WTC11 (cell line): ENCODE data around the gene BAIAP2L2. TPM values are rescaled to one million over a fixed set of nuclear protein-coding genes. Genes with fewer than 3 reads are reported as not detected.

Experiments used
- ATAC-seq: fragments of 200-7000 bp; cut with Tn5 transposase; 2 replicates; pipeline ENCODE4 v1.10.0; 2021; ENCODE audit warnings: mild to moderate bottlenecking, moderate library complexity
- CTCF ChIA-PET: fragments of 300-600 bp; sonication (Branson Sonifier 250); formaldehyde crosslinking; loops from one replicate; lab custom pipeline; 2021; ENCODE audit warnings: antibody characterized with exemption; lab: Charles Lee
- POLR2A ChIA-PET: fragments of 350-600 bp; sonication (Branson Sonifier 250); formaldehyde crosslinking; loops from one replicate; lab custom pipeline; 2021; ENCODE audit warnings: antibody characterized with exemption; lab: Charles Lee
- DNase-seq: peaks from one replicate; pipeline ENCODE4 v3.0.0; 2021; ENCODE audit warnings: low spot score
- H3K27ac Mint-ChIP-seq: 2 replicates; pipeline ENCODE4 v1.8.0; 2021; ENCODE audit warnings: mixed read lengths
- H3K27me3 Mint-ChIP-seq: 2 replicates; pipeline ENCODE4 v1.8.0; 2021; ENCODE audit warnings: low read depth, mild to moderate bottlenecking, moderate library complexity, mixed read lengths
- H3K36me3 Mint-ChIP-seq: 2 replicates; pipeline ENCODE4 v1.8.0; 2021; ENCODE audit warnings: mixed read lengths
- H3K4me1 Mint-ChIP-seq: 2 replicates; pipeline ENCODE4 v1.8.0; 2022; ENCODE audit warnings: mixed read lengths
- H3K4me3 Mint-ChIP-seq: 2 replicates; pipeline ENCODE4 v1.8.0; 2021; ENCODE audit warnings: mild to moderate bottlenecking, moderate library complexity, mixed read lengths
- H3K9me3 Mint-ChIP-seq: 2 replicates; pipeline ENCODE4 v1.8.0; 2021; ENCODE audit warnings: mixed read lengths
- ARID4B ChIP-seq: sonication (generic); formaldehyde crosslinking; IDR thresholded peaks from 2 replicates; pipeline ENCODE4 v1.8.0; 2023; ENCODE audit warnings: missing genetic modification reagents, mild to moderate bottlenecking, borderline replicate concordance
- ATF1 ChIP-seq: sonication (generic); formaldehyde crosslinking; IDR thresholded peaks from 2 replicates; pipeline ENCODE4 v1.8.1; 2023; ENCODE audit warnings: mild to moderate bottlenecking, moderate library complexity, missing genetic modification reagents
- ERG ChIP-seq: fragments of 250-450 bp; sonication (Bioruptor Pico); IDR thresholded peaks from 2 replicates; pipeline ENCODE4 v1.8.0; 2021; ENCODE audit warnings: mild to moderate bottlenecking
- FOXK1 ChIP-seq: sonication (generic); formaldehyde crosslinking; IDR thresholded peaks from 2 replicates; pipeline ENCODE4 v1.8.0; 2022; ENCODE audit warnings: mild to moderate bottlenecking, moderate library complexity, missing genetic modification reagents
- GRHL2 ChIP-seq: fragments of 250-450 bp; sonication (Bioruptor Pico); IDR thresholded peaks from 2 replicates; pipeline ENCODE4 v1.8.0; 2022; ENCODE audit warnings: mild to moderate bottlenecking, moderate library complexity; ENCODE audit not compliant: insufficient replicate concordance, severe bottlenecking
- SP1 ChIP-seq: sonication (generic); formaldehyde crosslinking; conservative IDR thresholded peaks from 2 replicates; pipeline ENCODE4 v1.8.1; 2022; ENCODE audit warnings: missing genetic modification reagents
- ZNF219 ChIP-seq: sonication (generic); formaldehyde crosslinking; IDR thresholded peaks from 2 replicates; pipeline ENCODE4 v1.8.0; 2023; ENCODE audit warnings: missing genetic modification reagents, mild to moderate bottlenecking, borderline replicate concordance
- ZNF232 ChIP-seq: sonication (generic); formaldehyde crosslinking; IDR thresholded peaks from 2 replicates; pipeline ENCODE4 v1.8.0; 2022; ENCODE audit warnings: mild to moderate bottlenecking, missing genetic modification reagents
- ZNF263 ChIP-seq: sonication (generic); formaldehyde crosslinking; IDR thresholded peaks from 2 replicates; pipeline ENCODE4 v1.8.1; 2022; ENCODE audit warnings: low read depth, mild to moderate bottlenecking, moderate library complexity, missing genetic modification reagents
- ZNF317 ChIP-seq: sonication (generic); formaldehyde crosslinking; IDR thresholded peaks from 2 replicates; pipeline ENCODE4 v1.8.1; 2023; ENCODE audit warnings: low read depth, mild to moderate bottlenecking, moderate library complexity, missing genetic modification reagents, borderline replicate concordance
- ZNF396 ChIP-seq: fragments of 250-450 bp; sonication (Bioruptor Pico); IDR thresholded peaks from 2 replicates; pipeline ENCODE4 v1.8.0; 2021; ENCODE audit warnings: mild to moderate bottlenecking, moderate library complexity, borderline replicate concordance
- ZNF423 ChIP-seq: fragments of 250-450 bp; sonication (Bioruptor Pico); IDR thresholded peaks from 2 replicates; pipeline ENCODE4 v2.1.2; 2022; ENCODE audit warnings: mild to moderate bottlenecking, moderate library complexity
- ZNF425 ChIP-seq: fragments of 250-450 bp; sonication (Bioruptor Pico); conservative IDR thresholded peaks from 2 replicates; pipeline ENCODE4 v1.9.0; 2021; ENCODE audit warnings: mild to moderate bottlenecking
- ZNF532 ChIP-seq: fragments of 250-450 bp; sonication (Bioruptor Pico); IDR thresholded peaks from 2 replicates; pipeline ENCODE4 v1.9.0; 2021; ENCODE audit warnings: mild to moderate bottlenecking, borderline replicate concordance
- ZNF671 ChIP-seq: fragments of 250-450 bp; sonication (Bioruptor Pico); IDR thresholded peaks from 2 replicates; pipeline ENCODE4 v1.8.0; 2021; ENCODE audit warnings: mild to moderate bottlenecking
- total RNA-seq: library from RNA; stranded (reverse); gene quantifications from 3 replicates; pipeline ENCODE4 v1.2.3, GENCODE V29; 2021
- TF ChIP-seq, protein P1 (sequence below): sonication (generic); formaldehyde crosslinking; conservative IDR thresholded peaks from 2 replicates; pipeline ENCODE4 v1.8.1; 2022; ENCODE audit warnings: mild to moderate bottlenecking, missing genetic modification reagents
- TF ChIP-seq, protein P2 (sequence below): sonication (generic); formaldehyde crosslinking; IDR thresholded peaks from 2 replicates; pipeline ENCODE4 v1.8.1; 2023; ENCODE audit warnings: mild to moderate bottlenecking, missing genetic modification reagents, borderline replicate concordance

Gene BAIAP2L2
- total RNA-seq, 1 experiment from 2014 or later = 3.0 TPM

DNA sequence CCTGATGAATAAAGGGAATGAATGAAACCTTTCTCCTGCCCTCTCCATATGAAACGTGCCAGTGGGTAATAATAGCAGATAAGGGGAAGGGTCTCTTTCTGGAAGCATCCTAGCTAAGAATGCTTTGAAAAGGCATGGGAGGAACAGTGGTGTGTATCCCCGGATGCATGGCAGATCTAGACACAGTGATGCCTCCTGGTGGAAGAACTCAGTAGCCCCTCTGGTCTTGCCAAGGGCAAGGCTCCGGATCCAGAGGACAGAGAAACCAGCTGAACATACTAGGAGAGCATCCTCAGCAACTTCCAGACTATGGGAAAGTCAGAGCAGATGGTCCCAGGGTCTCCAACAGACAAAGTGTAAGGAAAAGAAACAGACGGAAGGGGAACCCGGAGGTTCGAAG, 6.4 kb downstream of the BAIAP2L2 start (continued):
- TF ChIP-seq, protein P1, sequence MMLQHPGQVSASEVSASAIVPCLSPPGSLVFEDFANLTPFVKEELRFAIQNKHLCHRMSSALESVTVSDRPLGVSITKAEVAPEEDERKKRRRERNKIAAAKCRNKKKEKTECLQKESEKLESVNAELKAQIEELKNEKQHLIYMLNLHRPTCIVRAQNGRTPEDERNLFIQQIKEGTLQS (CRISPR knock-in tag) = no peak
- TF ChIP-seq SP1 (CRISPR knock-in tag) = no peak
- TF ChIP-seq ZNF671 (CRISPR knock-in tag) = no peak
- TF ChIP-seq GRHL2 (CRISPR knock-in tag) = no peak
- TF ChIP-seq ARID4B (CRISPR knock-in tag) = no peak
- no peak for TF ChIP-seq ZNF396 (CRISPR knock-in tag)

GRCh38 chr22:38103641-38104040, 6.8 kb downstream of the BAIAP2L2 start:
- no peaks in the 10 kb centered on the region for H3K9me3 Mint-ChIP-seq
- CTCF ChIA-PET = interaction anchor here (0.6 to 9.9 kb wide), 27 partner anchors 8 to 167 kb away, joined by 3 to 222 read pairs (median 6); partner anchors contain the start of genes BAIAP2L2, PICK1 and SLC16A8
- ATAC-seq (no peak), DNase-seq (no peak)
- no peaks in the 10 kb centered on the region for H3K4me1 Mint-ChIP-seq
- H3K27ac Mint-ChIP-seq = no peak overlapping the region
- no peaks in the 10 kb centered on the region for H3K36me3 Mint-ChIP-seq
- POLR2A ChIA-PET = interaction anchor here (0.7 kb wide), 1 partner anchor 83 kb away, joined by 3 read pairs; no protein-coding TSS in a partner anchor
- peaks cover 2% of the 10 kb centered on the region; the same call in 1 of the 2 replicates for H3K27me3 Mint-ChIP-seq
- no peak overlapping the region for H3K4me3 Mint-ChIP-seq
- TF ChIP-seq ZNF317 (CRISPR knock-in tag) (no peak), ZNF425 (CRISPR knock-in tag) (no peak), ZNF219 (CRISPR knock-in tag) (no peak), ZNF232 (no peak), ZNF263 (CRISPR knock-in tag) (no peak), ERG (CRISPR knock-in tag) (no peak), ATF1 (CRISPR knock-in tag) (no peak), ZNF423 (CRISPR knock-in tag) (no peak), FOXK1 (CRISPR knock-in tag) (no peak), ZNF532 (CRISPR knock-in tag) (no peak)
- TF ChIP-seq, protein P2, sequence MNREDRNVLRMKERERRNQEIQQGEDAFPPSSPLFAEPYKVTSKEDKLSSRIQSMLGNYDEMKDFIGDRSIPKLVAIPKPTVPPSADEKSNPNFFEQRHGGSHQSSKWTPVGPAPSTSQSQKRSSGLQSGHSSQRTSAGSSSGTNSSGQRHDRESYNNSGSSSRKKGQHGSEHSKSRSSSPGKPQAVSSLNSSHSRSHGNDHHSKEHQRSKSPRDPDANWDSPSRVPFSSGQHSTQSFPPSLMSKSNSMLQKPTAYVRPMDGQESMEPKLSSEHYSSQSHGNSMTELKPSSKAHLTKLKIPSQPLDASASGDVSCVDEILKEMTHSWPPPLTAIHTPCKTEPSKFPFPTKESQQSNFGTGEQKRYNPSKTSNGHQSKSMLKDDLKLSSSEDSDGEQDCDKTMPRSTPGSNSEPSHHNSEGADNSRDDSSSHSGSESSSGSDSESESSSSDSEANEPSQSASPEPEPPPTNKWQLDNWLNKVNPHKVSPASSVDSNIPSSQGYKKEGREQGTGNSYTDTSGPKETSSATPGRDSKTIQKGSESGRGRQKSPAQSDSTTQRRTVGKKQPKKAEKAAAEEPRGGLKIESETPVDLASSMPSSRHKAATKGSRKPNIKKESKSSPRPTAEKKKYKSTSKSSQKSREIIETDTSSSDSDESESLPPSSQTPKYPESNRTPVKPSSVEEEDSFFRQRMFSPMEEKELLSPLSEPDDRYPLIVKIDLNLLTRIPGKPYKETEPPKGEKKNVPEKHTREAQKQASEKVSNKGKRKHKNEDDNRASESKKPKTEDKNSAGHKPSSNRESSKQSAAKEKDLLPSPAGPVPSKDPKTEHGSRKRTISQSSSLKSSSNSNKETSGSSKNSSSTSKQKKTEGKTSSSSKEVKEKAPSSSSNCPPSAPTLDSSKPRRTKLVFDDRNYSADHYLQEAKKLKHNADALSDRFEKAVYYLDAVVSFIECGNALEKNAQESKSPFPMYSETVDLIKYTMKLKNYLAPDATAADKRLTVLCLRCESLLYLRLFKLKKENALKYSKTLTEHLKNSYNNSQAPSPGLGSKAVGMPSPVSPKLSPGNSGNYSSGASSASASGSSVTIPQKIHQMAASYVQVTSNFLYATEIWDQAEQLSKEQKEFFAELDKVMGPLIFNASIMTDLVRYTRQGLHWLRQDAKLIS (CRISPR knock-in tag) = no peak
